ENCODE data around the gene CYP27B1.

Gene CYP27B1

DNA sequence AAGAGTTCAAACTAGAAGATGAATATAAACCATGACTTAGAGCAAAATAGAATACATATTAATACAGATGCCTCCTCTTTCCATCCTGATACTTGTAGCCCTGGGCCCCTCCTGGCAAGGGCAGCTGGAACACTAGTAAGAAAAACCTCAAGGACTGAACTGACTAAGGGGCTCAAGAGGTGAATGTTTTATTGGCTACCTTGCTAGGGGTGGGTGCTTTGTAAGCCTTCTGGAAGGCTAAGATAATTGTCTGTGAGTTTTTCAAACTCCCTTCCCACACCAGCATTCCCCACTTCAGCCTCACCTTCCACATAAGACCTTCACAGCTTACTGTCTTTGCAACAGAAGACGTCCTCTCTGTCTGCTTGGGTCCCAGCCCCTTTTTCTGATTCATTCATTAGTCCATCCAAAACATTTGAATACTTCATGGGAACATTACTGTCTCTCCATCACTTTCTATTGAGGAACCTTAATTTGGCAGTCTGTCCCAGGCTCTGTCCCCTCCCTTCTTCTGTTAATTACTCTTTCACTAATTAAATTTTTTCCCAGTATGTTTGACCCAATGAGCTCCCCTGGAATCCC, 13.0 kb downstream of the CYP27B1 start:
- TF ChIP-seq, protein P1, sequence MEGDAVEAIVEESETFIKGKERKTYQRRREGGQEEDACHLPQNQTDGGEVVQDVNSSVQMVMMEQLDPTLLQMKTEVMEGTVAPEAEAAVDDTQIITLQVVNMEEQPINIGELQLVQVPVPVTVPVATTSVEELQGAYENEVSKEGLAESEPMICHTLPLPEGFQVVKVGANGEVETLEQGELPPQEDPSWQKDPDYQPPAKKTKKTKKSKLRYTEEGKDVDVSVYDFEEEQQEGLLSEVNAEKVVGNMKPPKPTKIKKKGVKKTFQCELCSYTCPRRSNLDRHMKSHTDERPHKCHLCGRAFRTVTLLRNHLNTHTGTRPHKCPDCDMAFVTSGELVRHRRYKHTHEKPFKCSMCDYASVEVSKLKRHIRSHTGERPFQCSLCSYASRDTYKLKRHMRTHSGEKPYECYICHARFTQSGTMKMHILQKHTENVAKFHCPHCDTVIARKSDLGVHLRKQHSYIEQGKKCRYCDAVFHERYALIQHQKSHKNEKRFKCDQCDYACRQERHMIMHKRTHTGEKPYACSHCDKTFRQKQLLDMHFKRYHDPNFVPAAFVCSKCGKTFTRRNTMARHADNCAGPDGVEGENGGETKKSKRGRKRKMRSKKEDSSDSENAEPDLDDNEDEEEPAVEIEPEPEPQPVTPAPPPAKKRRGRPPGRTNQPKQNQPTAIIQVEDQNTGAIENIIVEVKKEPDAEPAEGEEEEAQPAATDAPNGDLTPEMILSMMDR (conservative IDR thresholded peaks at IDR 0.05), result no peak
- peak overlapping the region; percentile 90 for H3K27ac ChIP-seq

DNA sequence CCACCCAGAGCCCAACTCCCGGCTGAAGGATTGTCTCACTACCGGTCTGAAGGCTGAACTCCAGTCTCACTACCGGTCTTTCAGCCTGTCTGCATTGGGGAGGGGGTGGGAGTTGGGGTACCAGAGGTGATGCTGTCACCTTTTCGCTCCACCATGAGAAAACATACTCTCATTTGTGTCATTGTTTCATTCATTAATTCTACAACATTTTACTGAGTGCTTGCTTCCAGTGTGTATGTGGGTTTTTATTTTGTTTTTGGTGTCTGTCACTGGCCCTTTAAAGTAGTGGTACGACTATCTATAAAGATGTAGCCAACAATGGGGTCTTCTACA, 14.2 kb downstream of the CYP27B1 start:
- H3K27ac ChIP-seq, result peak overlapping the region; percentile 90
- TF ChIP-seq, protein P1 (conservative IDR thresholded peaks at IDR 0.05), result no peak

DNA sequence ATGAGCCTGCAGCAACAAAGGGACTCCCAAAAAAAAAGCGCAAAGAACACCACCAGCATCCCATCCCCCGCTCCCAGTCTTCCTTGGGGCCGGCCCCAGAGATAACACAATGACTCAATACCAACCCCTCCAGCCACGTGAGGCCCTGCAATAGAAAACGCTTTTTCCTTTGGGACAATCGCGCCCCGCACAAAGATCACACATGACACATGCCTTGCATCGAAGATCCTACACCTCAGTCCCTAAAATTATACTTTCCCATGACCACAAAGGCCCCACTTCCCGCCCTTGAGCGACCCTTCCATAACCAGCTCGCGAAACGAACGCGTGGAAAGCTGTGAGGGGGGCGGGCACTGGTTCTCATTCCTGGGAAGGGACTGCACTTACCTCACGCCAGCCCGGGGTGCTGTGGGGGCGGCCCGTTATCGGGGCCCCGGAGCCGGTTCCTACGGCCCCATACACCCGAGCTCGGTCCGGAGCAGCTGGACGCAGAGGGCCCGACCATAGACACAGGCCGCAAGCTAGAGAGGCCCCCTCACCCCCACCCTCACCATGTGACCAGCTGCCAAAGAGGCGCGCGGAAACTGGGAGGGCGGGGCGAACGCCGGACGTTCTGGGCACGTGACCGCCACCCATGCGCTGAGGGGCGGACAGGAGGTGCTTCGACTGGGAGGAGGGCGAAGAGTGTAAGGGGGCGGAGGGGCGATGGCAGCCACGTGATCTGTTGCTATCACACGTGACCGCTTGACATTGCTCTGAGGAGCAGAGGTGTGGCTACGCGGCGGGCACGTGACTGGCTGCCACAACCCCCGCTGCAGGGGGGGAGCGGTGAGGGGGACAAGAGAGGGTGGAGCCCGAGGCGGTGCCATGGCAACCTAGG, 14.8 kb downstream of the CYP27B1 start, which contains the start of gene CDK4:
CDK4 (minus strand) TSS at position 523 of the 880 bp plus-strand sequence. CDS start 593 bp downstream, outside the sequence.
- TF ChIP-seq, protein P1 (conservative IDR thresholded peaks at IDR 0.05), result no peak
- H3K27ac ChIP-seq, result peak within 1 kb of the TSS; percentile 90

DNA sequence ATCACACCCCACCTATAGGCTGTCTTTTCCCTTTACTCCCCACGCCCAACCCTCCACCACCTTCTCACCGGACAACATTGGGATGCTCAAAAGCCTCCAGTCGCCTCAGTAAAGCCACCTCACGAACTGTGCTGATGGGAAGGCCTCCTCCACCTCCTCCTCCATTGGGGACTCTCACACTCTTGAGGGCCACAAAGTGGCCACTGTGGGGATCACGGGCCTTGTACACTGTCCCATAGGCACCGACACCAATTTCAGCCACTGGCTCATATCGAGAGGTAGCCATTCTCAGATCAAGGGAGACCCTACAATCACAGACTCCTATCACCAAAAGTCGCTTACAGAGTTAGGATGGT, 15.5 kb downstream of the CYP27B1 start:
- H3K27ac ChIP-seq, result peak overlapping the region; percentile 90
- TF ChIP-seq, protein P1 (conservative IDR thresholded peaks at IDR 0.05), result no peak

DNA sequence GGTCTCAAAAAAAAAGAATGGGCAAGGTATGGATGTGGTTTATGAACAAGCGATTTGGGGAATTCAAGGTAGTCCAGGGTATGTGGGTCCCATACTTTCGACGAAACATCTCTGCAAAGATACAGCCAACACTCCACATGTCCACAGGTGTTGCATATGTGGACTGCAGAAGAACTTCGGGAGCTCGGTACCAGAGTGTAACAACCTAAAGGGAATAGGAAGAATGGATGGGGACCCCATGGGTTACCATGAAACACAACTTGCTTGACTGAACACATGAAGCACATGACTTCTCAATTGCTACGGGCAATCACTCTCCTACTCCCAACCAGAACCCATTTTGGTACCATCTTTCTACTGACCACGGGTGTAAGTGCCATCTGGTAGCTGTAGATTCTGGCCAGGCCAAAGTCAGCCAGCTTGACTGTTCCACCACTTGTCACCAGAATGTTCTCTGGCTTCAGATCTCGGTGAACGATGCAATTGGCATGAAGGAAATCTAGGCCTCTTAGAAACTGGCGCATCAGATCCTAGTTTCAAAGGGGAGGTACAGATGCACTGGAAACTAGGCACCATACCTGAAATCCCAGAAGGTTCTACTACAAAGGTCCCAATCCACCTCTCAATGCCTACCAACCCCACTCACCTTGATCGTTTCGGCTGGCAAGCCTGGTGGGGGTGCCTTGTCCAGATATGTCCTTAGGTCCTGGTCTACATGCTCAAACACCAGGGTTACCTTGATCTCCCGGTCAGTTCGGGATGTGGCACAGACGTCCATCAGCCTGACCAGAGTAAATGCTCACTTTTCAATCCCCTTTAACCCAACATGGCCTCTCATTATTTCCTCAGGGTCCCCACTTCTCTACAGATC, 16.1 kb downstream of the CYP27B1 start:
- TF ChIP-seq, protein P1 (conservative IDR thresholded peaks at IDR 0.05), result no peak
- H3K27ac ChIP-seq, result peak overlapping the region; percentile 90

DNA sequence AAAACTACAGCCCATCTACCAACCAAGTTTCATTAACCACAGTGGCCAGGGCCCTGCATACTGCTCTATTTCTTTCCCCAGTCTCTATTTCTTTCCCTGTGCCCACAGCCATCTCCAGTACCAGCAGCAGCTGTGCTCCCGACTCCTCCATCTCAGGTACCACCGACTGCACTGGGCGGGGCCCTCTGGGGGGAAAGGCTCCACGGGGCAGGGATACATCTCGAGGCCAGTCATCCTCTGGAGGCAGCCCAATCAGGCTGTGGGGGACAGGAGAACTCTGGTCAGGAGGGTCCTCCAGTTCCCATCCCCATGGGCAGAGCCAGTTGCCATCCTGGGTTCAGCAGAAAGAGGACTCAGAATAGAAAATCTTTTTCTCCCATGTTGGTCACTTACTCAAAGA, 17.8 kb downstream of the CYP27B1 start:
- TF ChIP-seq, protein P1 (conservative IDR thresholded peaks at IDR 0.05), result no peak
- no peak overlapping the region for H3K27ac ChIP-seq

DNA sequence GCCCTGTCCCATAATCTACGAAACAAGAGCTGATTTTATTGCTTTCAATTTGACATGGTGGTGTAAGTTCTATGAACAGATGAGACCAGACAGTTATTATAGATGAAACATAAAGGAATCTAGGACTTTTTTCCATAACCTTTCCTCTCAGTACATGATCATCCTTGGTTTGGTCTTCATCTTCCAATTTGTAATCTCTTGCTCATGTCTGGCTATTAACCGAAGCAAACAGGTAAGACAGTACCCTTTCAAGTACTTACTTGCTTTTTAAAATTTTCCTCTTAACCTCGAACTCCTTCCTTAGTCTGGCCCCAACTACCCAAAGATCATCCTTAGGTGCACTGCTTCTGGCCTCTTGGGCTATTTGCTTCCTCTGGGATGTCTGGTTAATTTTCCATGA, 20.9 kb downstream of the CYP27B1 start:
- H3K27ac ChIP-seq, result peak overlapping the region; percentile 85; the same call in 1 of the 2 replicates
- TF ChIP-seq, protein P1 (conservative IDR thresholded peaks at IDR 0.05), result no peak
